ENCODE measurements around the gene POU6F2. TPM values are rescaled to one million over a fixed set of nuclear protein-coding genes. Genes with fewer than 3 reads are reported as not detected.

POU6F2 gene
- total and polyA plus RNA-seq, 2 donors from 2014 or later, result 0.47 TPM; not detected in 1

DNA sequence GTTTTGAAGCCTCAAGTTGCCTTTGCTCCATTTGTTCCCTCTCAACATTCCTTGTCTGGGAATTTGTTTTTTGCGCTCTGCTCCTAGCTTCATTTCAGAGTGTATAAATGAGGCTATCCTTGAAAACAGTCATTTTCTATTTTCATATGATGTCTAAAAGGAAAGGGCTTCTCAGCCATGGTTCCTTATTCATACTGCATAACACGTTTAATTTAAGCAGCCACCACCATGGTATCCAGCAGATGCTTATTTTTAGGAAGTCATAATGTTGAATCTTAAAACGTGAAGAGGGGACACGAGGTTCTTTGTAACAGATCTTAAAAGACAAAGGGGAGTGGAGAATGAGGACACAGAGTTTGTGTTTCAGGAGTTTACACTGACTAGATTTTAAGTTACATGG, 14.5 kb downstream of the POU6F2 start:
- H3K9me3 ChIP-seq (ENCODE audit: control insufficient read depth in 2 of 3, insufficient read depth in 1 of 3, low read length in 3 of 3), result no peaks in the 10 kb centered on the region
- no peaks in the 10 kb centered on the region for H3K27me3 ChIP-seq (ENCODE audit: control insufficient read depth, insufficient read depth, low read length)
- H3K4me1 ChIP-seq (ENCODE audit: control insufficient read depth in 2 of 3, insufficient read depth in 2 of 3, low read depth in 1 of 3, low read length in 3 of 3), result no peaks in the 10 kb centered on the region
- no peak overlapping the region for H3K9ac ChIP-seq (ENCODE audit: low read length in 3 of 3)
- no peak for FAIRE-seq
- no peak overlapping the region for H3K4me3 ChIP-seq (ENCODE audit: low read length in 3 of 3)
- DNase-seq, result no peak
- H3K27ac ChIP-seq (ENCODE audit: low read depth in 2 of 2, low read length in 2 of 2), result no peak overlapping the region
- no peak for TF ChIP-seq CTCF (IDR thresholded peaks at IDR 0.05; ENCODE audit: borderline replicate concordance, extremely low read depth, insufficient read depth)
- no peaks in the 10 kb centered on the region for H3K36me3 ChIP-seq (ENCODE audit: control insufficient read depth in 2 of 3, insufficient read depth in 3 of 3, low read length in 3 of 3)
- intact Hi-C loops (cut with DNase I), result no loop called here

- TF ChIP-seq CTCF (IDR thresholded peaks at IDR 0.05; ENCODE audit: borderline replicate concordance, extremely low read depth, insufficient read depth), result no peak
- Histone ChIP-seq H3K36me3 (ENCODE audit: control insufficient read depth in 2 of 3, insufficient read depth in 3 of 3, low read length in 3 of 3) (no peaks in the 10 kb centered on the region), H3K4me1 (ENCODE audit: control insufficient read depth in 2 of 3, insufficient read depth in 2 of 3, low read depth in 1 of 3, low read length in 3 of 3) (no peaks in the 10 kb centered on the region), H3K9me3 (ENCODE audit: control insufficient read depth in 2 of 3, insufficient read depth in 1 of 3, low read length in 3 of 3) (no peaks in the 10 kb centered on the region), H3K27me3 (ENCODE audit: control insufficient read depth, insufficient read depth, low read length) (no peaks in the 10 kb centered on the region), H3K4me3 (ENCODE audit: low read length in 3 of 3) (no peak overlapping the region), H3K27ac (ENCODE audit: low read depth in 2 of 2, low read length in 2 of 2) (no peak overlapping the region), H3K9ac (ENCODE audit: low read length in 3 of 3) (no peak overlapping the region)
- no peak for FAIRE-seq
- intact Hi-C loops (cut with DNase I), result no loop called here
- no peak for DNase-seq
Measured at GRCh38 chr7:39001595-39001994, 23.9 kb downstream of the POU6F2 start.

DNA sequence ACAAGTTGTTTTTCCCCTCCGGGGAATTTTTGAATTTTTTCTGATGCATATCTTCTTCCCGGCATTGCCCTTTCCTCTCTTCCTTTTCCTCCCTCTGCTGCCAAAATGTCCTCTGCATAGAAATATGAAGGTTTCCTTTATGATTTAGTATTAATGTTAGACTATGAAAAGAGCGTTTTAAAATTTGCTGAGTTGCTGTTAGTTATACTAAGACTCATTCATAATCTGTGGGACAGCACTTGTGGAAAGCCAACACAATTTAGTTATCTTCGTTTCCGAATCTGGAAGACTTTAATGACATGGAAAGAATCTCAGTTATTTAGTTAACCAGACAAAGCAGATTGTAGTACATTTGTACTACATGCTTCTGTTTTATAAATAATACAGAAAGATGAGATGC, 25.0 kb downstream of the POU6F2 start:
- no peaks in the 10 kb centered on the region for H3K36me3 ChIP-seq (ENCODE audit: control insufficient read depth in 2 of 3, insufficient read depth in 3 of 3, low read length in 3 of 3)
- no peak for FAIRE-seq
- no peaks in the 10 kb centered on the region for H3K4me1 ChIP-seq (ENCODE audit: control insufficient read depth in 2 of 3, insufficient read depth in 2 of 3, low read depth in 1 of 3, low read length in 3 of 3)
- H3K27me3 ChIP-seq (ENCODE audit: control insufficient read depth, insufficient read depth, low read length), result no peaks in the 10 kb centered on the region
- no peaks in the 10 kb centered on the region for H3K9me3 ChIP-seq (ENCODE audit: control insufficient read depth in 2 of 3, insufficient read depth in 1 of 3, low read length in 3 of 3)
- TF ChIP-seq CTCF (IDR thresholded peaks at IDR 0.05; ENCODE audit: borderline replicate concordance, extremely low read depth, insufficient read depth), result no peak
- no peak overlapping the region for H3K9ac ChIP-seq (ENCODE audit: low read length in 3 of 3)
- H3K4me3 ChIP-seq (ENCODE audit: low read length in 3 of 3), result no peak overlapping the region
- intact Hi-C loops (cut with DNase I), result no loop called here
- H3K27ac ChIP-seq (ENCODE audit: low read depth in 2 of 2, low read length in 2 of 2), result no peak overlapping the region
- DNase-seq, result no peak

DNA sequence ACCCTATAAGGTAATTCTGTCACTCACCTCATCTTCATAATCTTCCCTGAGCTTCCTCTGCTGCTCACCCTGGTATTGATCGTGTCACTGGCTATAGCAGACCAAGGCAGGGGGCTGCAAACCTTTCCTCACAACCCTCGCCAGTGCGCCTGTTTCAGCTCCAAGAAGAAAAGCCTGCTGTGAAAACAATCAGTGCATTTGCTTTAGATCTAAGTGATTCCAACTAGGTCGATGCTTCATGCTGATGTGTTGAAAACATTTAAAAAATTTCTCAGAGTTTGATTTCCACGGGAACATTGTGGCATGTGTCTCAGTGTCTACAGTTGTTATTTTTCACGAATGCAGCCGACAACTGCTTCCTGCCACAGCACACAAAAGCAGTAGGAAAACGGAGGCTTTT, 27.3 kb downstream of the POU6F2 start:
- Histone ChIP-seq H3K4me3 (ENCODE audit: low read length in 3 of 3) (no peak overlapping the region), H3K36me3 (ENCODE audit: control insufficient read depth in 2 of 3, insufficient read depth in 3 of 3, low read length in 3 of 3) (no peaks in the 10 kb centered on the region), H3K9me3 (ENCODE audit: control insufficient read depth in 2 of 3, insufficient read depth in 1 of 3, low read length in 3 of 3) (no peaks in the 10 kb centered on the region), H3K27me3 (ENCODE audit: control insufficient read depth, insufficient read depth, low read length) (no peaks in the 10 kb centered on the region), H3K4me1 (ENCODE audit: control insufficient read depth in 2 of 3, insufficient read depth in 2 of 3, low read depth in 1 of 3, low read length in 3 of 3) (no peaks in the 10 kb centered on the region), H3K27ac (ENCODE audit: low read depth in 2 of 2, low read length in 2 of 2) (no peak overlapping the region), H3K9ac (ENCODE audit: low read length in 3 of 3) (no peak overlapping the region)
- DNase-seq, result no peak
- FAIRE-seq, result no peak
- intact Hi-C loops (cut with DNase I), result no loop called here
- TF ChIP-seq CTCF (IDR thresholded peaks at IDR 0.05; ENCODE audit: borderline replicate concordance, extremely low read depth, insufficient read depth), result no peak

Data from kidney (tissue), 14 donors.